GM12878 (cell line): ENCODE data around the gene ARL3. TPM values are rescaled to one million over a fixed set of nuclear protein-coding genes. Genes with fewer than 3 reads are reported as not detected.

Experiments
- BCL11A ChIP-seq: IDR thresholded peaks from 2 replicates; pipeline ENCODE4 v1.6.1; 2011; ENCODE audit warnings: low read depth, low read length
- CBFB ChIP-seq: IDR thresholded peaks from 2 replicates; pipeline ENCODE4 v1.6.1; 2016; ENCODE audit warnings: antibody characterized with exemption, low read depth
- CEBPZ ChIP-seq: fragments of 150-350 bp; IDR thresholded peaks from 2 replicates; pipeline ENCODE4 v1.6.1; 2016; ENCODE audit warnings: low read depth, low read length
- FOS ChIP-seq: IDR thresholded peaks from 3 replicates; pipeline ENCODE4 v1.6.1; 2011; ENCODE audit warnings: borderline replicate concordance; ENCODE audit not compliant: insufficient read length; ENCODE audit errors: extremely low read depth
- KAT2A ChIP-seq: conservative IDR thresholded peaks from 2 replicates; pipeline ENCODE4 v1.6.1; 2011; ENCODE audit warnings: low read depth, low read length; ENCODE audit not compliant: control insufficient read depth
- MLLT1 ChIP-seq: fragments of 450-650 bp; IDR thresholded peaks from 2 replicates; pipeline ENCODE4 v1.6.1; 2016; ENCODE audit warnings: mild to moderate bottlenecking
- NFXL1 ChIP-seq: fragments of 450-650 bp; IDR thresholded peaks from 2 replicates; pipeline ENCODE4 v1.6.1; 2017; ENCODE audit warnings: antibody characterized with exemption, mild to moderate bottlenecking, borderline replicate concordance
- ZNF24 ChIP-seq: fragments of 450-650 bp; IDR thresholded peaks from 2 replicates; pipeline ENCODE4 v1.6.1; 2017; ENCODE audit warnings: antibody characterized with exemption, mild to moderate bottlenecking
- ZNF384 ChIP-seq: IDR thresholded peaks from 2 replicates; pipeline ENCODE4 v1.6.1; 2012; ENCODE audit warnings: low read depth, mild to moderate bottlenecking, low read length, improper control_type of control experiment, borderline replicate concordance
- polyA plus RNA-seq, 11 experiments: library from polyadenylated mRNA; depleted of rRNA in 4 of 11; unstranded in 6 of 11; stranded (reverse) in 5 of 11; fragments of >200 nt; fragmentation: Nextera tagmentation in 4 of 11; fragmentation: Illumina TruSeq in 1 of 11; extraction: Ambion mirVana in 4 of 11; extraction: Trizol in 1 of 11; gene quantifications; 1 replicate in 1 of 11; 2 replicates in 10 of 11; pipeline versions ENCODE4 v1.2.1 to v1.2.3, GENCODE V29; 2011 to 2016; ENCODE audit warnings: inconsistent platforms in 2 of 11, missing spikeins in 2 of 11, low read depth in 1 of 11
- total RNA-seq, 4 experiments: library from RNA; depleted of rRNA in 3 of 4; stranded (reverse); fragments of >200 nt in 3 of 4; fragmentation: Illumina TruSeq in 1 of 4; extraction: Trizol in 1 of 4; gene quantifications; 2 replicates each; pipeline versions ENCODE4 v1.2.1 to v1.2.3, GENCODE V29; 2013 to 2021
- TF ChIP-seq, protein P1 (sequence below): fragments of 450-650 bp; formaldehyde crosslinking; IDR thresholded peaks from 2 replicates; pipeline ENCODE4 v1.4.0; 2022; ENCODE audit warnings: mild to moderate bottlenecking, moderate library complexity
- TF ChIP-seq, protein P2 (sequence below): fragments of 450-650 bp; IDR thresholded peaks from 2 replicates; pipeline ENCODE4 v1.6.1; 2016; ENCODE audit warnings: mild to moderate bottlenecking, moderate library complexity, borderline replicate concordance
- TF ChIP-seq, protein P3 (sequence below): IDR thresholded peaks from 2 replicates; pipeline ENCODE4 v1.6.1; 2011; ENCODE audit warnings: borderline replicate concordance, low read depth, mild to moderate bottlenecking, moderate library complexity, mixed read lengths, low read length; ENCODE audit not compliant: insufficient read depth; ENCODE audit errors: extremely low read length

The ARL3 gene
- total and polyA plus RNA-seq, 10 of the 15 experiments (the other 5 are each of a cell fraction or from before 2014, with no cell fraction given): 4.9 to 26.1 (median 11.0) TPM

DNA sequence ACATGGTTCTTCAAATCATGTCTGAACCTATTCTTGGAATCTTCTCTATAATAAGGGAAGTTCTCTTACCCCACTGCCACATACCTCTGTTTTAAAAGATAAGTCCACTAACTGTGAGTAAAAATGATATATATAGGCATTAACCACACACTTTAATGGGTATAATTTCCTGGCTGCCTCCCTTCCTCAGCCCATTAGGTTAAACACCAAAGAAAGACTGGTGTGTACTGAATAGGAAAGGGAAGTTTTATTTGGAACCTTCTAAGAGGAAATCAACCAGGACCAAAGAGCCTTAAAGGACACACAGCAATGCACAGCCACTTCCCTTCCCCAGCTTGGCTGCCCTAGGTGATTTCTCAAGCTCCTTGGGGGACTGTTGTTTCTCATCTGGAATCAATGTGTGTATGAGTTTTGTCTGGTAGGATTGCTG, 24.5 kb upstream of the ARL3 start (continued):
- TF ChIP-seq, protein P1, sequence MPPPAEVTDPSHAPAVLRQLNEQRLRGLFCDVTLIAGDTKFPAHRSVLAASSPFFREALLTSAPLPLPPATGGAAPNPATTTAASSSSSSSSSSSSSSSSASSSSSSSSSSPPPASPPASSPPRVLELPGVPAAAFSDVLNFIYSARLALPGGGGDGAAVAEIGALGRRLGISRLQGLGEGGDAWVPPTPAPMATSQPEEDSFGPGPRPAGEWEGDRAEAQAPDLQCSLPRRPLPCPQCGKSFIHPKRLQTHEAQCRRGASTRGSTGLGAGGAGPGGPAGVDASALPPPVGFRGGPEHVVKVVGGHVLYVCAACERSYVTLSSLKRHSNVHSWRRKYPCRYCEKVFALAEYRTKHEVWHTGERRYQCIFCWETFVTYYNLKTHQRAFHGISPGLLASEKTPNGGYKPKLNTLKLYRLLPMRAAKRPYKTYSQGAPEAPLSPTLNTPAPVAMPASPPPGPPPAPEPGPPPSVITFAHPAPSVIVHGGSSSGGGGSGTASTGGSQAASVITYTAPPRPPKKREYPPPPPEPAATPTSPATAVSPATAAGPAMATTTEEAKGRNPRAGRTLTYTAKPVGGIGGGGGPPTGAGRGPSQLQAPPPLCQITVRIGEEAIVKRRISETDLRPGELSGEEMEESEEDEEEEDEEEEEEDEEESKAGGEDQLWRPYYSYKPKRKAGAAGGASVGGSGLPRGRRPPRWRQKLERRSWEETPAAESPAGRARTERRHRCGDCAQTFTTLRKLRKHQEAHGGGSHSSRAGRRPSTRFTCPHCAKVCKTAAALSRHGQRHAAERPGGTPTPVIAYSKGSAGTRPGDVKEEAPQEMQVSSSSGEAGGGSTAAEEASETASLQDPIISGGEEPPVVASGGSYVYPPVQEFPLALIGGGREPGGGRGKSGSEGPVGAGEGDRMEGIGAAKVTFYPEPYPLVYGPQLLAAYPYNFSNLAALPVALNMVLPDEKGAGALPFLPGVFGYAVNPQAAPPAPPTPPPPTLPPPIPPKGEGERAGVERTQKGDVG: no peak
- TF ChIP-seq NFXL1 (no peak), CEBPZ (no peak), ZNF24 (no peak), FOS (no peak), BCL11A (no peak), ZNF384 (no peak), KAT2A (no peak), CBFB (no peak), MLLT1 (no peak)
- TF ChIP-seq, protein P2, sequence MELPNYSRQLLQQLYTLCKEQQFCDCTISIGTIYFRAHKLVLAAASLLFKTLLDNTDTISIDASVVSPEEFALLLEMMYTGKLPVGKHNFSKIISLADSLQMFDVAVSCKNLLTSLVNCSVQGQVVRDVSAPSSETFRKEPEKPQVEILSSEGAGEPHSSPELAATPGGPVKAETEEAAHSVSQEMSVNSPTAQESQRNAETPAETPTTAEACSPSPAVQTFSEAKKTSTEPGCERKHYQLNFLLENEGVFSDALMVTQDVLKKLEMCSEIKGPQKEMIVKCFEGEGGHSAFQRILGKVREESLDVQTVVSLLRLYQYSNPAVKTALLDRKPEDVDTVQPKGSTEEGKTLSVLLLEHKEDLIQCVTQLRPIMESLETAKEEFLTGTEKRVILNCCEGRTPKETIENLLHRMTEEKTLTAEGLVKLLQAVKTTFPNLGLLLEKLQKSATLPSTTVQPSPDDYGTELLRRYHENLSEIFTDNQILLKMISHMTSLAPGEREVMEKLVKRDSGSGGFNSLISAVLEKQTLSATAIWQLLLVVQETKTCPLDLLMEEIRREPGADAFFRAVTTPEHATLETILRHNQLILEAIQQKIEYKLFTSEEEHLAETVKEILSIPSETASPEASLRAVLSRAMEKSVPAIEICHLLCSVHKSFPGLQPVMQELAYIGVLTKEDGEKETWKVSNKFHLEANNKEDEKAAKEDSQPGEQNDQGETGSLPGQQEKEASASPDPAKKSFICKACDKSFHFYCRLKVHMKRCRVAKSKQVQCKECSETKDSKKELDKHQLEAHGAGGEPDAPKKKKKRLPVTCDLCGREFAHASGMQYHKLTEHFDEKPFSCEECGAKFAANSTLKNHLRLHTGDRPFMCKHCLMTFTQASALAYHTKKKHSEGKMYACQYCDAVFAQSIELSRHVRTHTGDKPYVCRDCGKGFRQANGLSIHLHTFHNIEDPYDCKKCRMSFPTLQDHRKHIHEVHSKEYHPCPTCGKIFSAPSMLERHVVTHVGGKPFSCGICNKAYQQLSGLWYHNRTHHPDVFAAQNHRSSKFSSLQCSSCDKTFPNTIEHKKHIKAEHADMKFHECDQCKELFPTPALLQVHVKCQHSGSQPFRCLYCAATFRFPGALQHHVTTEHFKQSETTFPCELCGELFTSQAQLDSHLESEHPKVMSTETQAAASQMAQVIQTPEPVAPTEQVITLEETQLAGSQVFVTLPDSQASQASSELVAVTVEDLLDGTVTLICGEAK: no peak
- TF ChIP-seq, protein P3, sequence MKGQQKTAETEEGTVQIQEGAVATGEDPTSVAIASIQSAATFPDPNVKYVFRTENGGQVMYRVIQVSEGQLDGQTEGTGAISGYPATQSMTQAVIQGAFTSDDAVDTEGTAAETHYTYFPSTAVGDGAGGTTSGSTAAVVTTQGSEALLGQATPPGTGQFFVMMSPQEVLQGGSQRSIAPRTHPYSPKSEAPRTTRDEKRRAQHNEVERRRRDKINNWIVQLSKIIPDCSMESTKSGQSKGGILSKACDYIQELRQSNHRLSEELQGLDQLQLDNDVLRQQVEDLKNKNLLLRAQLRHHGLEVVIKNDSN: no peak
